Brain microvascular endothelial cell (primary cell): Measurements from ENCODE around the gene EP400.

Source experiments
- DNase-seq: peaks from one replicate; pipeline ENCODE4 v3.0.0-alpha.2; 2020
- H3K27ac ChIP-seq: fragments of 250-450 bp; sonication (Bioruptor Pico); 2 replicates; pipeline ENCODE4 v1.5.1; 2020; ENCODE audit warnings: mild to moderate bottlenecking, moderate library complexity
- H3K27me3 ChIP-seq: fragments of 250-450 bp; sonication (Bioruptor Pico); replicated peaks from 2 replicates; pipeline ENCODE4 v1.5.1; 2020; ENCODE audit warnings: mild to moderate bottlenecking
- H3K36me3 ChIP-seq: fragments of 250-450 bp; sonication (Bioruptor Pico); replicated peaks from 2 replicates; pipeline ENCODE4 v1.5.1; 2020; ENCODE audit warnings: mild to moderate bottlenecking
- H3K4me3 ChIP-seq: 2 replicates; pipeline ENCODE4 v1.5.1; 2011; ENCODE audit warnings: low read depth, mild to moderate bottlenecking, control low read depth, low read length, moderate library complexity
- CTCF ChIP-seq: IDR thresholded peaks from 2 replicates; pipeline ENCODE4 v1.5.1; 2011; ENCODE audit warnings: low read depth, mild to moderate bottlenecking, moderate library complexity, low read length, control low read depth, inconsistent platforms; ENCODE audit errors: missing control alignments
- in situ Hi-C: cut with HindIII; loops from 2 replicates; pipeline ENCODE4 v1.10.0; 2017; ENCODE audit warnings: low sequenced_read_pairs, low pct_ligation_motif_present

The EP400 gene

GRCh38 chr12:132123970-132124765 is 174.4 kb downstream of the EP400 start:
- TF ChIP-seq CTCF = no peak
- DNase-seq = no peak
- Histone ChIP-seq H3K4me3 (no peak overlapping the region), H3K36me3 (peaks cover 59% of the 10 kb centered on the region), H3K27ac (no peak overlapping the region), H3K27me3 (no peaks in the 10 kb centered on the region)
- in situ Hi-C loops = no loop called here

- in situ Hi-C loops = no loop called here
- Histone ChIP-seq H3K27me3 (no peaks in the 10 kb centered on the region), H3K36me3 (peaks cover 62% of the 10 kb centered on the region), H3K4me3 (no peak overlapping the region), H3K27ac (no peak overlapping the region)
- no peak for DNase-seq
- TF ChIP-seq CTCF = no peak
These were observed 175.2 kb downstream of the EP400 start for GRCh38 chr12:132124766-132125425.

- no peak for TF ChIP-seq CTCF
- H3K36me3 ChIP-seq = peaks cover 59% of the 10 kb centered on the region
- no peak for DNase-seq
- no peak overlapping the region for H3K27ac ChIP-seq
- H3K27me3 ChIP-seq = no peaks in the 10 kb centered on the region
- in situ Hi-C loops = no loop called here
- H3K4me3 ChIP-seq = no peak overlapping the region
These were observed 176.0 kb downstream of the EP400 start for GRCh38 chr12:132125736-132126135.

- no peak for DNase-seq
- H3K27me3 ChIP-seq = no peaks in the 10 kb centered on the region
- in situ Hi-C loops = no loop called here
- no peak overlapping the region for H3K27ac ChIP-seq
- TF ChIP-seq CTCF = no peak
- no peak overlapping the region for H3K4me3 ChIP-seq
- H3K36me3 ChIP-seq = peaks cover 51% of the 10 kb centered on the region
These were observed 177.3 kb downstream of the EP400 start for GRCh38 chr12:132127041-132127440.

- H3K4me3 ChIP-seq = no peak overlapping the region
- H3K36me3 ChIP-seq = peaks cover 40% of the 10 kb centered on the region
- H3K27me3 ChIP-seq = no peaks in the 10 kb centered on the region
- H3K27ac ChIP-seq = no peak overlapping the region
- TF ChIP-seq CTCF = no peak
- DNase-seq = no peak
- in situ Hi-C loops = no loop called here
These were observed 179.3 kb downstream of the EP400 start for GRCh38 chr12:132129007-132129406.
